HepG2 (cell line): ENCODE results near the gene CTNNBL1. TPM values are rescaled to one million over a fixed set of nuclear protein-coding genes. Genes with fewer than 3 reads are reported as not detected.

Experiments
- ETV6 ChIP-seq: sonication (generic); formaldehyde crosslinking; conservative IDR thresholded peaks from 2 replicates; pipeline ENCODE4 v1.4.0; 2020; ENCODE audit warnings: missing genetic modification reagents
- FOXM1 ChIP-seq: sonication (generic); formaldehyde crosslinking; IDR thresholded peaks from 2 replicates; pipeline ENCODE4 v1.5.0; 2020; ENCODE audit warnings: missing genetic modification reagents
- IKZF5 ChIP-seq: IDR thresholded peaks from 2 replicates; pipeline ENCODE4 v1.6.1; 2018; ENCODE audit warnings: missing genetic modification reagents, mild to moderate bottlenecking, missing compliant biosample characterization
- MAFG ChIP-seq: sonication (generic); formaldehyde crosslinking; IDR thresholded peaks from 2 replicates; pipeline ENCODE4 v1.5.1; 2020; ENCODE audit warnings: mild to moderate bottlenecking, missing genetic modification reagents
- RBM22 ChIP-seq: fragments of 200-400 bp; formaldehyde crosslinking; optimal IDR thresholded peaks from 2 replicates; pipeline ENCODE3; 2017; ENCODE audit warnings: mild to moderate bottlenecking, low read length, moderate library complexity
- RFX5 ChIP-seq: IDR thresholded peaks from 2 replicates; pipeline ENCODE4 v1.6.1; 2011; ENCODE audit warnings: low read depth, low read length, improper control_type of control experiment
- THYN1 ChIP-seq: sonication (generic); formaldehyde crosslinking; IDR thresholded peaks from 2 replicates; pipeline ENCODE4 v1.8.1; 2023; ENCODE audit warnings: low read depth, mild to moderate bottlenecking, moderate library complexity, missing genetic modification reagents, borderline replicate concordance
- YEATS2 ChIP-seq: sonication (generic); formaldehyde crosslinking; IDR thresholded peaks from 2 replicates; pipeline ENCODE4 v1.4.0; 2020; ENCODE audit warnings: missing genetic modification reagents, borderline replicate concordance
- YY1 ChIP-seq: IDR thresholded peaks from 2 replicates; pipeline ENCODE4 v1.6.1; 2011; ENCODE audit warnings: low read length, low read depth, moderate library complexity, mild to moderate bottlenecking; ENCODE audit not compliant: insufficient read depth, insufficient replicate concordance
- ZHX2 ChIP-seq, 2 experiments: sonication (generic) in 1 of 2; formaldehyde crosslinking in 1 of 2; IDR thresholded peaks; 2 replicates each; pipeline versions ENCODE4 v1.6.1 to v1.9.0; 2014 to 2022; ENCODE audit warnings: antibody characterized with exemption in 1 of 2, borderline replicate concordance in 1 of 2, inconsistent platforms in 1 of 2, low read depth in 1 of 2, missing genetic modification reagents in 1 of 2
- ZMAT5 ChIP-seq: sonication (generic); formaldehyde crosslinking; IDR thresholded peaks from 2 replicates; pipeline ENCODE4 v1.5.0; 2020; ENCODE audit warnings: mild to moderate bottlenecking, low read depth, missing genetic modification reagents, borderline replicate concordance
- ZNF280B ChIP-seq: sonication (generic); formaldehyde crosslinking; IDR thresholded peaks from 2 replicates; pipeline ENCODE4 v1.5.0; 2020; ENCODE audit warnings: missing genetic modification reagents, mild to moderate bottlenecking, borderline replicate concordance
- ZNF569 ChIP-seq: sonication (generic); formaldehyde crosslinking; IDR thresholded peaks from 2 replicates; pipeline ENCODE4 v1.5.0; 2020; ENCODE audit warnings: mild to moderate bottlenecking, missing genetic modification reagents, moderate library complexity, borderline replicate concordance
- ZNF841 ChIP-seq: sonication (generic); formaldehyde crosslinking; IDR thresholded peaks from 2 replicates; pipeline ENCODE4 v1.8.1; 2023; ENCODE audit warnings: missing genetic modification reagents, borderline replicate concordance
- ZUFSP ChIP-seq: sonication (generic); formaldehyde crosslinking; IDR thresholded peaks from 2 replicates; pipeline ENCODE4 v1.9.0; 2021; ENCODE audit warnings: missing genetic modification reagents, mild to moderate bottlenecking, borderline replicate concordance
- polyA plus RNA-seq, 8 experiments: library from polyadenylated mRNA; depleted of rRNA in 3 of 8; stranded (reverse) in 7 of 8; unstranded in 1 of 8; fragments of >200 nt; fragmentation: Illumina TruSeq in 4 of 8; extraction: Trizol in 4 of 8; gene quantifications; 2 replicates each; pipeline versions ENCODE4 v1.2.1 to v1.2.3, GENCODE V29; 2011 to 2016; ENCODE audit warnings: low read depth in 4 of 8, missing spikeins in 1 of 8, mixed read lengths in 1 of 8; ENCODE audit not compliant: insufficient read depth in 1 of 8
- total RNA-seq, 5 experiments: library from RNA; depleted of rRNA; stranded (reverse); fragments of >200 nt; fragmentation: Illumina TruSeq; extraction: Trizol; gene quantifications; 2 replicates each; pipeline ENCODE4 v1.2.3, GENCODE V29; 2016; ENCODE audit warnings: low read depth in 1 of 5

The CTNNBL1 gene
- total and polyA plus RNA-seq, 2 of the 13 experiments (the other 11 are each of a cell fraction or from before 2014, with no cell fraction given) = 49.3 to 94.6 TPM

GRCh38 chr20:37881601-37882343 lies 187.9 kb downstream of the CTNNBL1 start (continued):
- no peak for TF ChIP-seq ZHX2 (IDR thresholded peaks at IDR 0.05; ENCODE audit: low read depth)
- no peak for TF ChIP-seq ZHX2 (CRISPR knock-in tag; IDR thresholded peaks at IDR 0.05; ENCODE audit: borderline replicate concordance)
- no peak for TF ChIP-seq YEATS2 (CRISPR knock-in tag)
- TF ChIP-seq ETV6 (CRISPR knock-in tag) = no peak
- no peak for TF ChIP-seq RFX5
- TF ChIP-seq YY1 = no peak
- no peak for TF ChIP-seq IKZF5 (CRISPR knock-in tag)
- TF ChIP-seq RBM22 = no peak
- TF ChIP-seq ZNF569 = no peak
- TF ChIP-seq ZMAT5 (CRISPR knock-in tag) = no peak
- no peak for TF ChIP-seq ZNF841
- no peak for TF ChIP-seq FOXM1 (CRISPR knock-in tag)
- no peak for TF ChIP-seq THYN1
- peak; percentile 84; the same call in 1 of the 2 replicates for TF ChIP-seq ZNF280B
- no peak for TF ChIP-seq ZUFSP (CRISPR knock-in tag)
- TF ChIP-seq MAFG (CRISPR knock-in tag) = no peak
